ENCODE results near the gene KCNK7.

KCNK7 gene

DNA sequence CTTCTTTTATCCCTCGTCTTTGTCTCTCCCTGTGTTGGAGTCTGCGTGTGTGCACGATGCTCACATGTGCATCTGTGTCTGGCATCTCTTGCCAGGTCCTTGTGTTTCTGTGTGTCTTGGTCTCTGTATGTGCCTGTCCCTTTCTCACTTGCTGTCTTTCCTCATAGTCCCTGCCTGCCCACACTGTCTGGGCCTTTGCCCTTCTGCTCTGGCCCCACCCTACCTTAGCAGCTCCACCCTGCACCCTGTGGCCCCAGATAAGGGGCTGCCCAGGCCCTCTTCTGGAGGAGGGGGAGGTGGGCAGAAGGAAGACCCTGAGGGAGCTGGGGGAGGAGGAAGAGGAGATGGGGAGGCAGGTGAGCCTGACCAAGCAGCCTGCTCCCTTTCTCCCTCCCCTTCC, 16.9 kb downstream of the KCNK7 start:
- Mint-ChIP-seq H3K27me3 (ENCODE audit: low read depth) (no peaks in the 10 kb centered on the region), H3K9me3 (no peaks in the 10 kb centered on the region), H3K4me1 (ENCODE audit: low read depth) (peaks cover 36% of the 10 kb centered on the region), H3K27ac (peak overlapping the region; percentile 83), H3K36me3 (ENCODE audit: low read depth) (peaks cover 30% of the 10 kb centered on the region), H3K4me3 (peak overlapping the region; percentile 77)

DNA sequence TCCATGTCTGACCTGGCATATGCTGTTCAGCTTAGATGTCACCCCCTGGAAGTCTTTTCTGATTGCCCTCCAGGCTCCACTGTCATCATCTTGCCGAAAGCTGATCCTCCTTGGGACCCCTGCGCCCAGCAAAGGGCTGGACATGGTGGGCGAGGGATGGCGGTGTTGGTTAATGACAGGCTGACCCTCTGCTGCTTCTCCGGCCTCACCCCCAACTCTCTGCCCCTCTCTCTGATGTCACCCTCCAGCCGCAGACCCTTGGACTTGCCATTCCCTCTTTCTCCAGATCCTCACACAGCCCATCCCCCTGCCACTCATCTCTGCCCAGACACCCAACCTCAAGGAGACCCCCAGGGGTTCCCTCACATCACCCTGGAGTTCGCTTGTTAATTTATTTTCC, 17.5 kb downstream of the KCNK7 start:
- peaks cover 34% of the 10 kb centered on the region for H3K4me1 Mint-ChIP-seq (ENCODE audit: low read depth)
- H3K27ac Mint-ChIP-seq: peak overlapping the region; percentile 83
- no peaks in the 10 kb centered on the region for H3K27me3 Mint-ChIP-seq (ENCODE audit: low read depth)
- H3K4me3 Mint-ChIP-seq: peak overlapping the region; percentile 77
- no peaks in the 10 kb centered on the region for H3K9me3 Mint-ChIP-seq
- peaks cover 34% of the 10 kb centered on the region for H3K36me3 Mint-ChIP-seq (ENCODE audit: low read depth)

DNA sequence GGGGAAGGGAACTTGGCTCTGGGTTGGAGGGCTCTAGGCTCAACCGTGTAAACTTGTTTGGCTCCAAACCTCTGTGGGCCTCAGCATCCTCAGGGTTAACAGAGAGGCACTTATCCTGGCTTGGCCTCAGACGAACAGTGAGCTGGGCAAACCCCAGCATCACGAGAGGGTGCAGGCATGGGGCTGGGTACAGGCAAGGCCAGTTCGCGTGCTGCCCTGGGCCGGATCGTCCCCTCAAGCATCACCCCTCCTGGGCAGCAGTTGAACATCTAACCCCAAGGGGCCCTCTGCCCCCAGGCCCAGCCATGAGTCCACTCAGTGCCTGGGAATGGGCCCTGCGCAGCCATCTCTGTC, 17.9 kb downstream of the KCNK7 start:
- H3K4me1 Mint-ChIP-seq (ENCODE audit: low read depth): peaks cover 36% of the 10 kb centered on the region
- peak overlapping the region; percentile 77 for H3K4me3 Mint-ChIP-seq
- no peaks in the 10 kb centered on the region for H3K27me3 Mint-ChIP-seq (ENCODE audit: low read depth)
- H3K36me3 Mint-ChIP-seq (ENCODE audit: low read depth): peaks cover 33% of the 10 kb centered on the region
- H3K27ac Mint-ChIP-seq: peak overlapping the region; percentile 83
- H3K9me3 Mint-ChIP-seq: no peaks in the 10 kb centered on the region

DNA sequence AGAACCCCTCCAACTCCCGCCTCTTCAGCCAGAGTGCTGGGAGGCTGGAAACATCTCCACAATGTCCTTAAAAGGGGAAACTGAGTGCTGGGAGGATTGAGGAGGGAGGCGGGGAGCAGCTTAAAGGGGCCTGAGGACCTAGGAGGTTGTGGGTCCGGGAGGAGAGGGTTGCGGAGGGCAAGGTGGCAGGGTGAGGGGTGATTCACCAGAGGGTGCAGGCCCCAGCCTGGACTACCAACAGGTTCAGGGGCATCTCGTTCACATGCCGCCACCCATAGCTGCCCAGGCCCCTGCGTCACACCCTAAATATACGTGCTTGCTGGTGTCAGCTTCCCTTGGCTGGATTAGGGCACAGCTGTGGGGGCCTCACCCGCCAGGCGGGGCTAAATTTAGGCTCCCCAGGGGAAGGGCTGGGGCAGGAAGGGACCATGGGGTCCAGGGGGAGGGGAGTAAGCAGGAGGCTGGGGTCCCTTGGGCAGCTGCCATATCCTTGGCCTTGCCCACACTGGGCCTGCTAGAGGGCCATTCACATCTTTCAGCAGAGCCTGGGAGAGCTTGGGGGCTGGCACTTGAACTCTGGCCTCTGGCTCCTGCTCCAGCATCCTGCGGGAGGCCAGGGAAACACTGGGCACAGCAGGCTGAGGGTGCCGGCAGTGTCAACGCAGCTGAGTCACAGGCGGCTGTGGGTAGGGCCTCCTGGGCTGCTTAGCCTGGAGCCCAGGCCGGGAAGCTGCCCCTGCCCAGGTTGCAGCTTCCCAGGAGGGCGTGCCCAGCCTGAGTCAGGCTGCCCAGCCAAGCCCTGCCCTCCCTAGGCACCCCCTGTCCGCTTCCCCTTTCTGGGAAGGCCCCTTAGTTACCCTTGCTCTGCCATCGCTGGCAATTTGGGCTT, 18.5 kb downstream of the KCNK7 start:
- Mint-ChIP-seq H3K4me1 (ENCODE audit: low read depth) (peaks cover 34% of the 10 kb centered on the region), H3K36me3 (ENCODE audit: low read depth) (peaks cover 33% of the 10 kb centered on the region), H3K4me3 (peak overlapping the region; percentile 87), H3K27ac (peak overlapping the region; percentile 83), H3K27me3 (ENCODE audit: low read depth) (no peaks in the 10 kb centered on the region), H3K9me3 (no peaks in the 10 kb centered on the region)

DNA sequence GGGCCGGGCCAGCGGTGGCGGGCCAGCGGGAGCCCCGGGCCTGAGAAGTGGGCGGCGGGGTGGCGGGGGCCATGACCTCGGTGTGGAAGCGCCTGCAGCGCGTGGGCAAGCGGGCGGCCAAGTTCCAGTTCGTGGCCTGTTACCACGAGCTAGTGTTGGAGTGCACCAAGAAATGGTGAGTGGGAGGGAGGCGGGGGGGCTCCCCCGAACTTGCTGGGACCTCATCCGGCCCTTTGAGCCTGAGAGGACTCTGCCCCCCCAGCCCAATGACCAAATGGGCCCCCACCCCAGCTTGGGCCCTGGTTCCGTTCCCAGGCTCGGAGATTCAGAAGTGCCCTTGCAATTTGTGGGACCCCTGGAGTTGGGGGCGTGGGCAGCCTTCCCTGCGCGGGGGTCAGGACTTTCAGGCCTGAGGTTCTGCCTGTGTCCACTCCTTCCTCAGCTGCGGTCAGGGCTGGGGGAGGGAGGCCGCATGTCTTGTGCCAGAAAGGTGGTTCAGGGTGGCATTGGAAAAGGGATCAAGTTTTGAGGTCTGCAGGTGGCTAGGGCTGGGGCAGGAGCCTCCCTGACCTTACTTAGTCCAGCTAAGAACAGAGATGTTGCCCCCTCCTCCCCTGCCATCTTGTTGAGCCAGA, 19.3 kb downstream of the KCNK7 start:
- H3K36me3 Mint-ChIP-seq (ENCODE audit: low read depth): peaks cover 29% of the 10 kb centered on the region
- no peaks in the 10 kb centered on the region for H3K9me3 Mint-ChIP-seq

DNA sequence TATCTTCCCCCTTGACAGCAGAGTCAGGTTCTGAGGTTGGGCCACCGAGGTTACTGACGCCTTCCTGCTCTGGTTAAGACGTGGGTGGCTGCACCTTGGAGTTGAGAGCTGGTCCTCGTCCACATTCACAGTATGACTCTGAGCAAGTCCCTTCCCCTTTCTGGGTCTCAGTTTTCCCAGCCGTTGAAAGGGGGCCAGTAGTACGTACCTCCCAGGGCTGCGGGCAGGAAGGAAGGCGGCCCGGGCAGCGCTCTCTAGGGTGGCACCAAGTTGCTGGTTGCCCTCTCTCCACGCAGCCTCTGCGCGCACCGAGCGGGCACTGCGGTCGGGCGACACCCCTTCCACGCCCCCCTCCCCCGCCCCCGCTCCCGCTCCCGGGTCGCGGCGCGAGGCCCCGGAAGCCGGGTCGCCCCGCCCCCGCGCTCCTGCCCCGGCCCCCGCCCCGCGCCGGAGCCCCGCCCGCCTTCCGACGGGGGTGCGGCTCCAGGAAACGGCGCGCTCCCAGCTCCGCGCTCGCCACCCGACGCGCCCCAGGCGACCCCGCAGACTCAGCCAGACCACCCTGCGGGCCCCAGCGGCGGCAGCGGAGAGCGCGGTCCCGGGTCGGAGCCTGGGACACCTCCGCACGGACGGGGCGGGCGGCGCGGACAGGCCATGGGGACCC, 19.9 kb downstream of the KCNK7 start, which contains the start of gene EHBP1L1:
Gene EHBP1L1 (plus strand): TSS at position 486 of the 664 bp plus-strand sequence. CDS start 250 bp downstream, outside the sequence.
- Mint-ChIP-seq H3K27ac (peak within 1 kb of the TSS; percentile 91), H3K4me3 (peak within 1 kb of the TSS; percentile 87), H3K9me3 (no peaks in the 10 kb centered on the region), H3K4me1 (ENCODE audit: low read depth) (peaks cover 41% of the 10 kb centered on the region), H3K27me3 (ENCODE audit: low read depth) (no peaks in the 10 kb centered on the region), H3K36me3 (ENCODE audit: low read depth) (peaks cover 28% of the 10 kb centered on the region)

More for the DNA sequence above, 19.3 kb downstream of the KCNK7 start:
- Mint-ChIP-seq H3K4me1 (ENCODE audit: low read depth) (peaks cover 41% of the 10 kb centered on the region), H3K27ac (peak overlapping the region; percentile 77), H3K27me3 (ENCODE audit: low read depth) (no peaks in the 10 kb centered on the region), H3K4me3 (peak overlapping the region; percentile 87)

DNA sequence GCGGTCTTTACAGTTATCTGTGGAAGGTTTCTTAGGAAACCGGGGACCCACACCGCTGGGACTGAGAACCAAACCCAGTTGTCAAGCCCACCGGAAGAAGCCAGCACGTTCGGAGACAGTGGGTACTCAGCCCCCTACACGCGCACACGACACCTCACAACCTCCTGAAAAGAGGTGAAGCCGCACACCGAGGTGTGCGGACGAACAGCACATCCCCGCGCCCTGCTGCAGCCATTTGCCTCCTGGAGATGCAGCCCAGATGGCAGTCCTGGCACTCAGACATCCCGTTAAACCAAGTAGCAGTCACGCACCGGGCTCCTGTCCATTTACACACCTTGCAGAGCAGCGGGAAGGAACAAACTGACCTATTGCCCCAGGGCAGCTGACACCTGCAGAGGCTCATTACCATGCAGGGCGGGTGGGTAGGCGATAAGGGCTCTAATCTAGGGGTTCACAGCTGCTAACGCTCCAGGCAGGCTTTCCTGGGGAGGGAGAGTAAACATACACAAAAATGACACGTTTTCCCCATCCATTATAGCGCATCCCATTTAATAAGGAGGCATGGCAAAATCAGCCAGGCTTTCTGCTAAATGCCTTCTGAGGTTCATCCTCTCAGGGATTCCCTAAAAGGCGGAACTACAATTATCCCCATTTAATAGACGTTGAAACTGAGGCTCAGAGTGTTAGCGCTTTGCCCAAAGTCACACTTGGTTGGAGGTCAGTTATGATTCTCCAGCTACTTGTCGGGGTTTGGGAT, 20.6 kb downstream of the KCNK7 start:
- H3K27me3 Mint-ChIP-seq (ENCODE audit: low read depth): no peaks in the 10 kb centered on the region
- peaks cover 44% of the 10 kb centered on the region for H3K4me1 Mint-ChIP-seq (ENCODE audit: low read depth)
- no peaks in the 10 kb centered on the region for H3K9me3 Mint-ChIP-seq

DNA sequence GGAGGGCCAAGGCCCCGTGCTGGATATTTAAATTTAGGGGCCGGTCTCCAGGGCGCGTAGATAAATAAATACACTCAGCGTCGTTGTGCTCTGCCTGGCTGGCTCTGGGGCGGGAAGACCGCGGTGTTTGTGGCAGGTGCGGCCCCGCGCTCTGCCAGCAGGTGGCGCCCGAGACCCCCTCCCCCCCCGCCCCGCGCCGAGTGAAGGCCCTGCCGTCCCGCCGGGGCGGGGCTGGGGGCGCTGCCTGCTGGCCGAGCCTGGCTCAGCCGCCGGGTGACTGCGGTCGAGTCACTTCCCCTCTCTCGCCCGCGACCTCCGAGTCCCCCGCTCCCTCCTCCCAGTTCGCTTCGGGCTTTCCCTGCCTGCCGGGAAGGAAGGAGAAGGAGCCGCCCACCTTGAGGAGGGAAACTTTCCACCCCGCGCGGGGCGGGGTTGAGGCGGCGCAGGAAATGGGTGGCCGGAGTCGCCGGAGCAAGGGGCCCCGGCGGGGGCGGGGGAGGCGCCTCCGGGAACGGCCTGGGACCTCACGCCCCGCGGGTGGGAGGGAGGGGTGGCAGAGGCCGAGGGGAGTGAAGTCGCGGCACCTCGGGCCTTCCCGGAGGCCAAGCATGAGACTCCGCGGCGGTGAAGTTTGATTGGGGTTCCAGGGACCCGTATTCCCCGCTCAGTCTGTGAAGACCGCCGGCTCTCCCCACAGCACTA, 21.3 kb downstream of the KCNK7 start:
- Mint-ChIP-seq H3K27ac (peak overlapping the region; percentile 91), H3K9me3 (no peaks in the 10 kb centered on the region), H3K27me3 (ENCODE audit: low read depth) (no peaks in the 10 kb centered on the region), H3K4me1 (ENCODE audit: low read depth) (peaks cover 49% of the 10 kb centered on the region), H3K4me3 (peak overlapping the region; percentile 87), H3K36me3 (ENCODE audit: low read depth) (peaks cover 22% of the 10 kb centered on the region)

More for the DNA sequence above, 20.6 kb downstream of the KCNK7 start:
- Mint-ChIP-seq H3K36me3 (ENCODE audit: low read depth) (peaks cover 26% of the 10 kb centered on the region), H3K4me3 (peak overlapping the region; percentile 87), H3K27ac (peak overlapping the region; percentile 91)

DNA sequence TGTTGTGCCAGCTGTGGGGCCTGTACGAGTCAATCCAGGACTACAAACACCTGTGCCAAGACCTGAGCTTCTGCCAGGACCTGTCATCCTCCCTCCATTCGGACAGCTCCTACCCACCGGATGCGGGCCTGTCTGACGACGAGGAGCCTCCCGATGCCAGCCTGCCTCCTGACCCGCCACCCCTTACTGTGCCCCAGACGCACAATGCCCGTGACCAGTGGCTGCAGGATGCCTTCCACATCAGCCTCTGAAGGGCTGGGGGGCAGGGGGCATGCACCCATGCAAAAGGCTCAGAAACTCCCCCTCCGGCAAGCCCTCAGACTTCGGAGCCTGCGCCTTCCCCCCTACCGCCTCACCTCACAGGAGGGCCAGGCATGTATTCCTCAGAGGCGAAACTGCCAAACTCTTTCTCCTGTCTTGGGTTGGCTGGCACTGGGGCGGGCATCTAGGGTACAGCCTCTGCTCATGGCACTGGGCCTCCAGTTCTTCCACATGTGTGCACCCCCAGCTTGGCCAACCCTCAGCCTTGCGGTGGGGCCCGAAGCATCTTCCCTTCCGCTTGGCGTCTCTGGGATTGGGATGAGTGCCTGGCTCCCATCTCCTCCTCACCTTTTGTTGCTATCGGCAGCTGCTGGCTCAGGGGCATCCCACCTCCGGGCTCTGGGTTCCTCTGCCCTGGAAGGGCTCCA, 22.1 kb downstream of the KCNK7 start:
- Mint-ChIP-seq H3K4me1 (ENCODE audit: low read depth) (peaks cover 54% of the 10 kb centered on the region), H3K36me3 (ENCODE audit: low read depth) (peaks cover 22% of the 10 kb centered on the region), H3K9me3 (no peaks in the 10 kb centered on the region), H3K27ac (peak overlapping the region; percentile 86), H3K27me3 (ENCODE audit: low read depth) (no peaks in the 10 kb centered on the region), H3K4me3 (peak overlapping the region; percentile 85)

DNA sequence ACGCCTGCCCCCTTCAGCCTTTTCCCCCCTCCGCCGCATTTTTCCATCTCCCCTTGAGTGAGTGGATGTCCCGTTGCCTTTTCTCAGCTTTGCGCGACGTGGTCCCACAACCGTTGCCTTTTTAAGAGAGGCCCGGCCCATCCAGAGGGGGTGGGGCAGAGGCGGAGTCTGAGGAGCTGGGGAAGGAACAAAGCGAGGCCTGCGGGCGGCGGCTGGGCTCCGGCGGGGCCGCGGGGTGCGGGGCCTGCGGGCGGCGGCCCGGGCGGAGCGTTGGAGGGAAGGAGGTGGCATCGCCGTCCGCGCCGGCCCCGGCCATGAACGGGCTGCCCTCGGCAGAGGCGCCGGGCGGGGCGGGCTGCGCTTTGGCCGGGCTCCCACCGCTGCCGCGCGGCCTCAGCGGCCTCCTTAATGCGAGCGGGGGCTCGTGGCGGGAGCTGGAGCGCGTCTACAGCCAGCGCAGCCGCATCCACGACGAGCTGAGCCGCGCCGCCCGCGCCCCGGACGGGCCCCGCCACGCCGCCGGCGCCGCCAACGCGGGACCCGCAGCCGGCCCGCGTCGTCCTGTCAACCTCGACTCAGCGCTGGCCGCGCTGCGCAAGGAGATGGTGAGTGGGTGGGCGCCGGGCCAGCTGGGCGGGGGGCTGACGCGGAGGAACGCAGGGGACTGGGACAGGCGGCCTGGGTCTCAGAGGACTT, 23.1 kb downstream of the KCNK7 start, which contains the start of gene FAM89B:
Gene FAM89B (plus strand): TSS at position 183 of the 696 bp plus-strand sequence. CDS start 132 bp downstream, at position 315.
- peak within 1 kb of the TSS; percentile 99 for H3K4me3 Mint-ChIP-seq
- no peaks in the 10 kb centered on the region for H3K9me3 Mint-ChIP-seq
- H3K27me3 Mint-ChIP-seq (ENCODE audit: low read depth): no peaks in the 10 kb centered on the region
- H3K36me3 Mint-ChIP-seq (ENCODE audit: low read depth): peaks cover 22% of the 10 kb centered on the region
- peaks cover 53% of the 10 kb centered on the region for H3K4me1 Mint-ChIP-seq (ENCODE audit: low read depth)
- H3K27ac Mint-ChIP-seq: peak within 1 kb of the TSS; percentile 100

DNA sequence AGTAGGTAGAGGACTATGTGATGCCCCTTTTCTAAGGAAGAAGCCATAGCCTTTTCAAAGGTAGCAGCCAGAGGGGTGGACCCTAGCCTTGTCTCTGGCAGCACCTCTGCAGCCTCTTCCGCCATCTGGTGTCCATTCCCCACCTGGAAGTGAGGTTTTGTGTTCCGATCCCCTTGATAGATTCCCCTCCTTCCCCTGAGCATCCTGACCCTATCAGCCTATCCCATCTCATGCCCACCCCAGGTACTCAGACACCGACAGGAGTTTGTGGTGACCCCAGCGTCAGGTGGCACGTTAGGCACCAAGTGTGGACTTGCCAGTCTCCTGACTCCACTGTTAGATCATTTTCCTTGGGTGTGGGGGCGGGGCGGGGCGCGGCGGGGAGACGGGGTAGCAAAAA, 23.7 kb downstream of the KCNK7 start:
- no peaks in the 10 kb centered on the region for H3K9me3 Mint-ChIP-seq
- peak overlapping the region; percentile 100 for H3K27ac Mint-ChIP-seq
- peaks cover 22% of the 10 kb centered on the region for H3K36me3 Mint-ChIP-seq (ENCODE audit: low read depth)
- H3K4me3 Mint-ChIP-seq: peak overlapping the region; percentile 99
- H3K27me3 Mint-ChIP-seq (ENCODE audit: low read depth): no peaks in the 10 kb centered on the region
- peaks cover 55% of the 10 kb centered on the region for H3K4me1 Mint-ChIP-seq (ENCODE audit: low read depth)

DNA sequence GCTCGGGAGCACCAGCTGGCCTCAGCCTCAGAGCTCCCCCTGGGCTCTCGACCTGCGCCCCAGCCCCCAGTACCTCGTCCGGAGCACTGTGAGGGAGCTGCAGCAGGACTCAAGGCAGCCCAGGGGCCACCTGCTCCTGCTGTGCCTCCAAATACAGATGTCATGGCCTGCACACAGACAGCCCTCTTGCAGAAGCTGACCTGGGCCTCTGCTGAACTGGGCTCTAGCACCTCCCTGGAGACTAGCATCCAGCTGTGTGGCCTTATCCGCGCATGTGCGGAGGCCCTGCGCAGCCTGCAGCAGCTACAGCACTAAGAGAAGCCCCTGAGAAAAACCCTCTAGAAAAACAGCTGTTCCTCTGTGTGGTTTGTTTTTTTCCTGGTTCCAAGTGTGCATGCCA, 24.2 kb downstream of the KCNK7 start:
- H3K4me3 Mint-ChIP-seq: peak overlapping the region; percentile 99
- H3K4me1 Mint-ChIP-seq (ENCODE audit: low read depth): peaks cover 55% of the 10 kb centered on the region
- H3K27ac Mint-ChIP-seq: peak overlapping the region; percentile 100
- H3K27me3 Mint-ChIP-seq (ENCODE audit: low read depth): no peaks in the 10 kb centered on the region
- peaks cover 22% of the 10 kb centered on the region for H3K36me3 Mint-ChIP-seq (ENCODE audit: low read depth)
- no peaks in the 10 kb centered on the region for H3K9me3 Mint-ChIP-seq

Measured in T-helper 1 cell treated with Interleukin-12 subunit alpha and Interleukin-12 subunit beta and Interleukin-4 antibody, amounts not matched to agents 30 μg/mL and 1 μg/mL, for 36 hours (primary cell).